ENCODE data around the gene GPR82. TPM values are rescaled to one million over a fixed set of nuclear protein-coding genes. Genes with fewer than 3 reads are reported as not detected.
"Not testable (repeated sequence)": the region's sequence is repeated elsewhere in the genome, so short reads cannot be mapped to it uniquely, and the experiment has no call there.

GPR82 gene
- total RNA-seq = 0.42 TPM
- long read RNA-seq, partial matches to known transcripts = 0 of 4 reads
- long read RNA-seq, other reads (novel, unspliced or antisense) = 4 of 4 reads

- DNase-seq (ENCODE audit: low spot score) = no peak
Measured at GRCh38 chrX:41723826-41724225, at the start of gene GPR82. Gene GPR82 (plus strand): TSS chrX:41724181. CDS start chrX:41727027, 2,846 bp downstream.

GRCh38 chrX:41676361-41676760, 47.6 kb upstream of the GPR82 start:
- not testable (repeated sequence) for DNase-seq (ENCODE audit: low spot score)

GRCh38 chrX:41677183-41678060, 46.6 kb upstream of the GPR82 start:
- DNase-seq (ENCODE audit: low spot score) = no peak

GRCh38 chrX:41684138-41684537, 39.8 kb upstream of the GPR82 start:
- DNase-seq (ENCODE audit: low spot score) = no peak

GRCh38 chrX:41684940-41685339, 39.0 kb upstream of the GPR82 start:
- no peak for DNase-seq (ENCODE audit: low spot score)

- DNase-seq (ENCODE audit: low spot score) = no peak
Measured at GRCh38 chrX:41686788-41687187, 37.2 kb upstream of the GPR82 start.

- no peak for DNase-seq (ENCODE audit: low spot score)
Measured at GRCh38 chrX:41688156-41688555, 35.8 kb upstream of the GPR82 start.

- no peak for DNase-seq (ENCODE audit: low spot score)
Measured at GRCh38 chrX:41688835-41689234, 35.1 kb upstream of the GPR82 start, which contains the start of gene GPR34. Gene GPR34 (plus strand): TSS chrX:41688973. CDS start chrX:41695634, 6,661 bp downstream.

GRCh38 chrX:41689711-41690110, 34.3 kb upstream of the GPR82 start:
- DNase-seq (ENCODE audit: low spot score) = no peak

GRCh38 chrX:41692162-41692749, 31.7 kb upstream of the GPR82 start:
- no peak for DNase-seq (ENCODE audit: low spot score)

- DNase-seq (ENCODE audit: low spot score) = no peak
Measured at GRCh38 chrX:41693024-41693423, 31.0 kb upstream of the GPR82 start.

- no peak for DNase-seq (ENCODE audit: low spot score)
Measured at GRCh38 chrX:41695426-41695825, 28.6 kb upstream of the GPR82 start.

GRCh38 chrX:41703574-41704029, 20.4 kb upstream of the GPR82 start:
- DNase-seq (ENCODE audit: low spot score) = no peak

- DNase-seq (ENCODE audit: low spot score) = no peak
Measured at GRCh38 chrX:41705042-41705441, 18.9 kb upstream of the GPR82 start.

- DNase-seq (ENCODE audit: low spot score) = no peak
Measured at GRCh38 chrX:41705680-41706374, 18.2 kb upstream of the GPR82 start.

- DNase-seq (ENCODE audit: low spot score) = no peak
Measured at GRCh38 chrX:41707218-41707617, 16.8 kb upstream of the GPR82 start.

- DNase-seq (ENCODE audit: low spot score) = no peak
Measured at GRCh38 chrX:41708486-41708885, 15.5 kb upstream of the GPR82 start.

GRCh38 chrX:41711021-41711667, 12.8 kb upstream of the GPR82 start:
- no peak for DNase-seq (ENCODE audit: low spot score)

- no peak for DNase-seq (ENCODE audit: low spot score)
Measured at GRCh38 chrX:41716222-41716621, 7.8 kb upstream of the GPR82 start.

- DNase-seq (ENCODE audit: low spot score) = no peak
Measured at GRCh38 chrX:41716767-41717473, 7.1 kb upstream of the GPR82 start.

All from mesenteric fat pad (tissue), 1 donor.